ENCODE results near the gene TMX2.
"Not testable (repeated sequence)": the region's sequence is repeated elsewhere in the genome, so short reads cannot be mapped to it uniquely, and the experiment has no call there.

Gene TMX2, protein sequence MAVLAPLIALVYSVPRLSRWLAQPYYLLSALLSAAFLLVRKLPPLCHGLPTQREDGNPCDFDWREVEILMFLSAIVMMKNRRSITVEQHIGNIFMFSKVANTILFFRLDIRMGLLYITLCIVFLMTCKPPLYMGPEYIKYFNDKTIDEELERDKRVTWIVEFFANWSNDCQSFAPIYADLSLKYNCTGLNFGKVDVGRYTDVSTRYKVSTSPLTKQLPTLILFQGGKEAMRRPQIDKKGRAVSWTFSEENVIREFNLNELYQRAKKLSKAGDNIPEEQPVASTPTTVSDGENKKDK

DNA sequence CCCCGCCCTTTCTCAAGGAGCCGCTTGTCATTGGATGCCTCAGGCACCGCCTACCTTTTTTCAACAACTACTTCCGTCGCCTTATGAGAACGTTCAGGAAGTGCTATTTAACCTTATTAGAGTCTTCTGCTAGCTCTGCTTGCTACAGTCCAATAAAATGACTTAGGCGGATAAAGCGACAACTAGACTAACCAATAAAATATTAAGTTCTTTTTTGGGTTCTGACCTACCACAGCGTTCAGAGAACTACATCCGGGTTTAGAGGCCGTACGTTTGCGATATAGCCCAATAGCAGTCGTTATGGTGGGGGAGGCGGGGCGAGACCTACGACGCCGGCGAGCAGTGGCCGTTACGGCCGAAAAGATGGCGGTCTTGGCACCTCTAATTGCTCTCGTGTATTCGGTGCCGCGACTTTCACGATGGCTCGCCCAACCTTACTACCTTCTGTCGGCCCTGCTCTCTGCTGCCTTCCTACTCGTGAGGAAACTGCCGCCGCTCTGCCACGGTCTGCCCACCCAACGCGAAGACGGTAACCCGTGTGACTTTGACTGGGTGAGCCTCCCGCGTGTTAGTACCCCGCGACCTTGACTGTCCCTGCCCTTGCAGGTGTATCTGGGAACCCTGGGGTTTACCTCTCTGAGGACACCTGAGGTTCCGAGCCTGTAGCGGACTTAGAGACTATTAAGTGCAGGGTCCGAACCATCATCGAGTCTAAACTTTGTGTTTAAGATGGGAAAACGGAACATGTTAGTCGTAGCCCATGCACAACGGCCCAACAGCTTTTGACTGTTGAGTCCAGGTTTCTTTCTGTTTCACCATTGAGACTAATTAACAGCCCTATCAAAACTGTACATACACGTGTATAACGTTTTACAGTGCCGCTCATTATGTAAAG lies at the start of gene TMX2:
Gene TMX2 (plus strand): TSS at position 338 of the 895 bp plus-strand sequence. CDS start 26 bp downstream, at position 364.
- peak; percentile 74 to 78 for DNase-seq (ENCODE audit: low read depth in 1 of 2, low spot score in 1 of 2)

DNA sequence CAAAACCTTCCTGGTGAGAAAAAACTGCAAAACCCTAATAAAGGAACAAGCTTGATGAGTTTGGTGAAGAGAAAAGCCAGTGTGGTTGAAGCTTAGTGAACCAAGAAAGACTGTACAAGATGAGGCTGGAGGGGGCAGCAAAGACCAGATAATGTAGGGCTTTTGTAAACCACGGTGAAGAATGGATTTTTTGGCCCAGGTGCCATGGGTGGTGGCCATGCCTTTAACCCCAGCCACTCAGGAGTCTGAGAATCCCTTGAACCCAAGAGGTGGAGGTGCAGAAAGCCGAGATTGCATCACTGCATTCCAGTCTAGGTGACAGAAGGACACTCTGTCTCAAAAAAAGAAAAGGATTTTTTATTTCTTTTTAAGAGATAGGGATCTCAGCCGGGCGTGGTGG lies 49.5 kb upstream of the TMX2 start:
- no peak for DNase-seq (ENCODE audit: low read depth in 1 of 2, low spot score in 1 of 2)

DNA sequence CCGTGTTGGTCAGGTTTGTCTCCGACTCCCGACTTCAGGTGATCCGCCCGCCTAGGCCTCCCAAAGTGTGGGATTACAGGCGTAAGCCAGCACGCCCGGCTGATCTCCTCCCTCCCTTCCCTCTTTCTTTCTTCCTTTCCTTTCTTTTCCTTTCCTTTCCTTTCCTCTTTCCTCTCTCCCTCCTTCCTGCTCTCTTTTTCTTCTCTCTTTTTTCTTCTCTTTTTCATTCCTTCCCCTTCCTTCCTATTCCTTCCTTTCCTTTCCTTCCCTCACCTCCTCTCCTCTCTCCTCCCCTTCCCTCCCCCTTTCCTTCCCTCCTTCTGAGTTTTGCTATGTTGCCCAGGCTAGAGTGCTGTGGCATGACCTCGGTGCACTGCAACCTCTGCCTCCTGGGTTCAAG lies 48.4 kb upstream of the TMX2 start:
- DNase-seq (ENCODE audit: low read depth in 1 of 2, low spot score in 1 of 2) = no peak

DNA sequence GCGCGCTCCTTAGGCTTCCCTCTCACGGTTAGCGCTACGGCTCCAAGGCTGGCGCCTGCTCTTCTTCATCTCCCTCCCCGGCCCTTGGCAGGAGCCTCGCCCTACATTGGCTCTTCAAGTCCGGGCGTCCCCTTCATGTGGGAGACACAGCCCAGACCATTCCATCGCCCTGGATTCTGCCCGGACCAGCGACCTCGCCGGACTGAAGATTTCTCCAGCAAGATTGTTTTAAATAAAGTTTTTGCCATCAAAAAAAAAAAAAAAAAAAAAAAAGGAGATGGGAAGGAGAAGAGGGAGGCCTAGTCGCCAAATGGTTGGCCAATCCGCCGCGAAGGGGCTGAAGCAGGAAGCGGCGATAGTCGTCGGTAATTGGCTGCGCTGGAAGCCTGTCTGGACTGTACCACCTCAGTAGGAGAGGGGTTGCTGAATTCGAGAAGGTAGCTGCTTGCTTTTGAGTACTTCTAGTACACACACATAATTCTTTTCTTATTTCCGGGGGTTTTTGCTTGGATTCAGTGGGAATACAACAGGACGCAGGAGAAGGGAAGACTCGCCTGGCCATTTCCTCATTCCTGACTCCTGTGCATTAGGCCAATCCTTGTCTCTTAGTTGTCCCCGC lies 45.2 kb upstream of the TMX2 start:
- peak; percentile 74 to 86 for DNase-seq (ENCODE audit: low read depth in 1 of 2, low spot score in 1 of 2)

DNA sequence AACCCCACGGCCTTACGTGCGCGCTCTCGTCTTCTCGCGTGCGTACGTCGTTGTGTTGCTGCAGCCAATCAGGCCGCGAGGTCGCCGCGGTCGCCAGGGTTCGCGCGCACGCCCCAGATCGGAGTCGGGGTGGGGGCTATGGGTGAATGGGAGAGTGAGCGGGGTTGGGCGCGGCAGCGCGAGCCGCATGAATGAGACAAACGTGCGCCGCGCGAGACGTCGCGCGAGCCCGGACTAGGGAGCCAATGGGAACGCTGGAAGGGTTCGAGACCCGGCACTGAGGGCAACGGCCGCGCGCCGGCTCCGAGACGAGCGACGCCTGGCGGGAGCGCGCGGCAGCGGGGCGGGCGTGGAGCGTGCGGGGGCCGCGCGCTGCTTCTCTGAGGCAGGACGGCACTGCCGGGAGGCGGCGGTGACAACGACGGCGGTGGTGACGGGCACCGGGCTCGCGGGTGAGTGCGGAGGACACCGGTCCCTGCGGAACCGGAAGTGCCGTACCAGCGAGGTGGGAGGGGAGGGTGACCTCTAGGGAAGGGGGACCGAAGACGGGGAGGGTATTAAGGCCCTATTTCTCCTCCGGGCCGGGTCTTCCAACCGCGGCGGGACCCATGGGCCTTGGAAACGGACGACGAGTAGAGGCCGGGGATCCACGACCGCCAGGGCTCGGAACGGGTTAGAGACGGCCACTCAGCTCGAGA lies 44.5 kb upstream of the TMX2 start, which contains the start of gene ZDHHC5:
Gene ZDHHC5 (plus strand): TSS at position 379 of the 698 bp plus-strand sequence. CDS start 4,977 bp downstream, outside the sequence.
- peak; percentile 97 to 99 for DNase-seq (ENCODE audit: low read depth in 1 of 2, low spot score in 1 of 2)

DNA sequence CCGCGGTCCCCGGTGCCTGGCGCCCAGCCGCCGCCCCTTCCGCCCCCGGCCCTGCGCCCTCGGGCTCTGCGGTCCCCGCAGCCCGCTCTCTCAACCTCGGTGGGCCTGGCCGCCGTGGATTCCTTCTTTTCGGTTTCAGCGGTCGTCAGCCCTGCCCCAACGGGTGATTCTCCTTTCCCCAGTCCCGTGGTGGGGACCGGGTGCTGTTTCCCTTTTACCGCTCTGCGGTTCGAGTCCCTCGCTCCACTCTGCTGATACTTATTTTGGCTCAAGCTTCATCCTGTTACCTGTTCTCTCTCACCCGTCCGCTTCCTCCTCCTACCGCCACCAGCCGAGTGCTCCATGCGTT lies 44.0 kb upstream of the TMX2 start:
- peak in 1 of 2 donors; percentile 13 for DNase-seq (ENCODE audit: low read depth in 1 of 2, low spot score in 1 of 2)

DNA sequence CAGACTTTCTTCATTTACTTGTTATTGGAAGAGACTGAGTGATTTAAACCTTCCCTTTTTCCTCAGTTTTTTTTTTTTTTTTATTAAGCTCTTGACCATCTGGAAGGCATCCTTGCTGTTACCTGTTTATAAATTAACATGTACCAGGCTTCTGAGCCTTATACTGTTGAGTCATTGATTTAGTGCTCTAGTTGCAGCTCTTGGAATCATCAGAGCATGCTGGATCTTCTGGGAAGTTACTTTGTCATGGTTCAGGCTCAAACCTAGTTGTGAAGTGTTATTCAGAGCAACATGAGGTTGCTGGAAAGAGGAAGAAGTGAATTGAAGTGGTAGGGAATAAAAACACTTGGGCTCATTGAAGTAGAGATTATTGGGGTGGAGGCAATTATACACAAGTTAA lies 38.1 kb upstream of the TMX2 start:
- no peak for DNase-seq (ENCODE audit: low read depth in 1 of 2, low spot score in 1 of 2)

DNA sequence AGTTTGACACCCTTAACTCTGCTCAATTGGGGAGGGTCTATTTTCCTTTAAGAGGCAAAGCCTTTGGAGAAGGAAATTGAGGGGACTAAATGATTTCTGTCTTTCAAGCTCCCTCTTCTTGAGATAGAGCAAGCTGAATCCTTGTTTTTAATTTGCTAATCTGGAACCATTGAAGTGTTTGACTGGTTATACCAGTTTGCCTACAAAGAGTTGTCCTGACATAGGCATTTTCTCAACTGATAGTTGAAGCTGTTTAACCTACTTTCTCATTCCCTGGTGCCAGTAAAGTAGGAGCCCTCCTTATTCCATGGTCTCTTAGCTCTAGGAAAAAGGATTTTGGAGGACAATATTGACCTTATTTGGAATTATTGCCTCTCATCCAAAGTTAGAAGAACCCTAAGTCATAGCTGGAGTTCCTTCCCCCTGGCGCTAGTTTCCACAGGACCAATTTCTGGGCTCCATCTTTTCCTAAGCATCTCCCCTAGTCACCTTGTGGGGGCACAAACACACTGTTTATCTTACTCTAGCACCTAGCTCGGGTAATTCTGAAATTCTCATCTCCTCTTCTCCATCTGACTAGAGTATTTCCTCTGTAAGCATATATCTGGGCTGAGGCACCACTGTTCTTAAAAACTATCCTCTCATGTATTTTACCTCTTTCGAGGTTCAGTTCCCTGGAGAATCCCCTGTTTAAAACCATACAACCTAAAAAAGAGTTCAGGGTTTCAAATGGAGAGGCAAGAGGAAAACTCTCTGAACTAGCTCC lies 37.0 kb upstream of the TMX2 start:
- DNase-seq (ENCODE audit: low read depth in 1 of 2, low spot score in 1 of 2) = no peak

DNA sequence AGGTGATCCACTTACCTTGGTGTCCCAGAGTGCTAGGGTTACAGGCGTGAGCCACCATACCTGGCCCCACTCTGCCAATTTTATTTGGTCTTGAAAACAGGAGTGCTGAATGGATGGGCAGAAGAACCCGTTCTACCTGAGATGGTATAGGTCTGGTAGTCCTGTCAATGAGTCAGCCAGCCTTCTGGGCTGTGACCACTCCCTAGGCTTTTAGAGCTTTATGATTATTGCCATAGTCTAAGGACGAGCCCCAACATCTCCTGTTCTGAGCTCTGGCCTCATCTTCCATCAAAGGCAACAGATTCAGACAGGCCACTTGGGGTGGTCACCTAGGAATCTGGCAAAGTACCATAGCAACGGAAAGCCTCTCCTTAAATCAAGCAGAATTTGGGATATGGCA lies 33.0 kb upstream of the TMX2 start:
- no peak for DNase-seq (ENCODE audit: low read depth in 1 of 2, low spot score in 1 of 2)

DNA sequence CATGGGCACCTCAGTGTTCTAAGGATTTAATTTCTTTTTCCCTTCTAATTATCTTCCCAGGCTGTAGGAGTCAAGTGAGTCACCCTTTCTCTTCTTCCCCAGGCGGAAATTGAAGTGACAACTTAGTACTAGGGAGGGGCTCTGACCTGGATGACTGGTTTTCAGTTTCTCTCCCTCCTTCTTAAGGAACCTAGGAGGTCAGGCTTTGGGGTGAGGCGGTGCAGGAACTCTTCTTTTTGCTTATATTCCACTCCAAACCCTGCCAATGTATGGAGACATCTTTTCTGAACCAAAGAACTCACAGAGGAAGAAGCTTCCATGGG lies 31.9 kb upstream of the TMX2 start:
- no peak for DNase-seq (ENCODE audit: low read depth in 1 of 2, low spot score in 1 of 2)

DNA sequence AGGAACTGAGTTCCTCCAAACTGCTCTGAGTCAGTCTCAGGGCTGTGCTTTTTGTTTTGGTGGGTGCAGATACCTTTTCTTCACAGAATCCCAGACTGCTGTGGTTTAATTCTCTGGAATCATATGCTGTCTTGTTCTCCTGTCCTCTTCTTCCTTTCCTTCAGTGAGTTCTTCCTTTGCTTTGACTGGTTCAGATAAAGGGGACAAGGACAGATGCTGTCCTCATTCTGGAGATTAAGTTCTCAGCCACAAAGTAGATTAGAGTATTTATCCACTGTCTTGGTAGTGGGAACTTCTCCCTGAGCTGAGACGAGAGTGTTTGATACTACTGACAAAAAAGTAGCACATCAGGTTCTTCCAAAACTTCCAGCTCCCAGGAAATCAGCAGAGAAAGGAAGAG lies 31.2 kb upstream of the TMX2 start:
- DNase-seq (ENCODE audit: low read depth in 1 of 2, low spot score in 1 of 2) = no peak

DNA sequence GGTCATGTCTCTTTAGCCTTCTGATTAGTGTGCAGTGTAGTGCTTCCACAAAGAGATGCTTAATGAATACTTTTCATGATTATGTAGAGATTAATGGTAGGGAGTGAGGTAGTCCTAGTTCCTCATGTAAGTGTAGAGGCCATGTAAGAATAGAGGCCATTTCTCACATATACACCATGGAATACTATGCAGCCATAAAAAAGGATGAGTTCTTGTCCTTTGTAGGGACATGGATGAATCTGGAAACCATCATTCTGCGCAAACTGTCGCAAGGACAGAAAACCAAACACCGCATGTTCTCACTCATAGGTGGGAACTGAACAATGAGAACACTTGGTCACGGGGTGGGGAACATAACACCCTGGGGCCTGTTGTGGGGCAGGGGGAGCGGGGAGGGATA lies 21.9 kb upstream of the TMX2 start:
- DNase-seq (ENCODE audit: low read depth in 1 of 2, low spot score in 1 of 2) = not testable (repeated sequence)

DNA sequence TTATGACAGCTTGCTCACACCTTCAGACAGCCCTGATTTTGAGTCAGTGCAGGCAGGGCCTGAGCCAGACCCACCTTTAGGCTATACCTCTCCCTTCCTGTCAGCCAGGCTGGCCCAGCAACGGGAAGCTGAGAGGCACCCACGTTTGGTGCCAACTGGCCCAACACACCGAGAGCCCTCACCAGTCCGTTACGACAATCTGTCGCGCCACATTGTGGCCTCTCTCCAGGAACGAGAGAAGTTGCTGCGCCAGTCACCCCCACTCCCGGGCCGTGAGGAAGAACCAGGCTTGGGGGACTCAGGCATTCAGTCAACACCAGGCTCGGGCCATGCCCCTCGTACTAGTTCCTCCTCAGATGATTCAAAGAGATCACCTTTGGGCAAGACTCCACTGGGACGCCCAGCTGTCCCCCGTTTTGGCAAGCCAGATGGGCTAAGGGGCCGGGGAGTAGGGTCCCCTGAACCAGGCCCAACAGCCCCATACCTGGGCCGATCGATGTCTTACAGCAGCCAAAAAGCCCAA lies 13.5 kb upstream of the TMX2 start:
- DNase-seq (ENCODE audit: low read depth in 1 of 2, low spot score in 1 of 2) = no peak

DNA sequence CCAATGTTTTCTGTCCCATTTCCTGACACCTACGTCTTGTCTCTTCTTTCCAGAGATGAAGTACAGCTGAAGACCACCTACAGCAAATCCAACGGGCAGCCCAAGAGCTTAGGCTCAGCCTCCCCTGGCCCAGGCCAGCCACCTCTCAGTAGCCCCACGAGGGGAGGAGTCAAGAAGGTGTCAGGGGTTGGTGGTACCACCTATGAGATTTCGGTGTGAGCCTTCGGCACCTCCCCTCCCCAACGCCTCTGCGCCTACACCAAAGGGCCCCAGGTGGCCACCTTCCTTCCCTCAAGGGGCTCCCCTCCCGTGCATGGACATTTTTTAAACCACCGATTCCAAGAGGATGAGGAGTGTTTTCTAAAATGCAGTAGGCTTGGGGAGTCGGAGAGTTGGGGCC lies 12.6 kb upstream of the TMX2 start:
- DNase-seq (ENCODE audit: low read depth in 1 of 2, low spot score in 1 of 2) = no peak

DNA sequence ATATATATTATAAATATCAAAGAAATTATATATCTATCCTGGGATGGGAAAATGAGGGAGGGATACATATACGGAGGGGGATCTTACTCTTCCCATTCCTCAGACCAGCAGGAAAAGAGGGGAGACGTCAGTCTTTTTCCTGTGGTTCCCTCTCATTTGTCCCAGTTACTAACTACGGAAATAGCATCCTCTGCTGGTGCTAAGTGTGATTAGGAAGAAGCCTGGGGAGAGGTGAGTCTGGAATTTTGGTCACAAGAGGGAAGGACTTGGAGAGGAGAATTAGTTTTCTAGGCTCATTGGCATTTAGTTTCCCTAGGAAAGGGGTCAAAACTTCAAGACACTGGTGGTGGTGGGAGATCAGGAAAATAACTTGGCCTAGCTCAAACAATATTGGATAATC lies 12.0 kb upstream of the TMX2 start:
- DNase-seq (ENCODE audit: low read depth in 1 of 2, low spot score in 1 of 2) = no peak

DNA sequence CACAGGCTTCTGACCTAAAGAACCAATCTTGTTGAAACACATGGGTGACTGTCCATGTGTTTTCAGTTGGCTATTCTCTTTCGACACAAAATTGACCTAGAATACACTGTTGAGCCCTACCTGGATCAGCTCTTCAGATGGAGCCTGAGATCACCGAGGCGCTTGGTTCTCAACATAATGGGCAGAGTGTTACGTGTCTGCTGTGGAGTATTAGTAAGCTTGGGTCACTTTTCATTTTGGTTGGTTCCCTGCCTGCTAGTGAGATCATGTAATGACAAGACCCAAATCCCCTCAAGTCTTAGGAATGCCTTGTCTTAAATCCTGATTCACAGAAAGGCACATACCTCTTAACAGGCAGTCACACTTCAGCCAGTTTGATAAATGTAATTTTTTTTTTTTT lies 9.1 kb upstream of the TMX2 start:
- DNase-seq (ENCODE audit: low read depth in 1 of 2, low spot score in 1 of 2) = no peak

DNA sequence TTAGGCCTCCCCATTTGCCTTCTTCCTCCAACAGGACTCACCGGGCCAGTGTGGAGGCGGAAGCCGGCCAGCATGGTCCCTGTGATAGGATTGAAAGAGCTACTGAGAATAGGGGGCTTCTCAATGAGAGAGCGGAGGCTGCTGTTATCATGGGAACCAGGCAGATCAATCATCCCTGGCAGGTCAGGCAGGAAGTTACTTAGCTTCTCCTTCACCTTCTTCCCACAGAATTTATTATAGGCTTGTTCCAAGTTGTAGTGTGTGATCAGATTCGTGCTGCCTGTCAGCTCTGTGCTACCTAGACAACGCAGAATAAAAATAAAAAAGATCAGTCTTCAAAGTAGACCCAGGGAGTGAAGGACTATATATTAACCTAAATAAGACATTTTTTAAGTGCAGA lies 7.5 kb upstream of the TMX2 start:
- no peak for DNase-seq (ENCODE audit: low read depth in 1 of 2, low spot score in 1 of 2)

DNA sequence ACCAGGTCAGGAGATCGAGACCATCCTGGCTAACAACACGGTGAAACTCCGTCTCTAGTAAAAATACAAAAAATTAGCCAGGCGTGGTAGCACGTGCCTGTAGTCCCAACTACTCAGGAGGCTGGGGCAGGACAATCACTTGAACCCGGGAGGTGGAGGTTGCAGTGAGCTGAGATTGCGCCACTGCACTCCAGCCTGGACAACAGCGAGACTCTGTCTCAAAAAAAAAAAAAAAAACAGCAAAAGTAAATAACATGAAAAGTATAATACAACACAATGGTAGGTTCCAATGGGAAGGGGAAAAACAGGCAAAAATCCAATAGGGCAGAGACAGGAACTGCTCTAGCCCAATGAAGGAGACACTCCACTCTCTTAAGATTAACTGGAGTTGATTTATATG lies 7.0 kb upstream of the TMX2 start:
- not testable (repeated sequence) for DNase-seq (ENCODE audit: low read depth in 1 of 2, low spot score in 1 of 2)

DNA sequence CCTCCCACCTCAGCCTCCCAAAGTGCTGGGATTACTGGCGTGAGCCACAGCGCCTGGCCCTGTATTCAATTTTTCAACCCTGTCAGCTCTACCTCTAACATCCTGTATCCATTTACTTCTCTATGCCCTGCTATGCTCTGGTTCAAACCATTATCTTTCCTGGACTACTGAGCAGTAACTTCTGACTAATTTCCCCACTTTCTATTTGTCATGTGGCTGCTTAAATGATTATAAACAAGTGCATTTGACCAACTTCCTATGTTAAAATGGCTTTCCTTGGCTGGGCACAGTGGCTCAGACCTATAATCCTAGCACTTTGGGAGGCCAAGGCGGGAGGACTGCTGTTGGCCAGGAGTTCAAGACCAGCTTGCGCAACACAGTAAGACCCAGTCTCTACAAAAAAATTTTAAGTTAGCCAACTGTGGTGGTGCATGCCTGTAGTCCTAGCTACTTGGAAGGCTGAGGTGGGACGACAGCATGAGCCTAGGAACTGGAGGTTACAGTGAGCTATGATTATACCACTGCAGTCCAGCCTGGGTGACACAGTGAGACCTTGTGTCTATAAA lies 2.5 kb upstream of the TMX2 start:
- DNase-seq (ENCODE audit: low read depth in 1 of 2, low spot score in 1 of 2) = no peak
